Fibroblast of lung (primary cell): ENCODE data around the gene TMEM41A. TPM values are rescaled to one million over a fixed set of nuclear protein-coding genes. Genes with fewer than 3 reads are reported as not detected.

Experiments
- DNase-seq, 2 donors: peaks; one replicate each; pipeline versions ENCODE4 v3.0.0 to v3.0.0-alpha.2; 2010; ENCODE audit warnings: low read depth in 2 of 2
- H2AFZ ChIP-seq: 2 replicates; pipeline ENCODE4 v1.5.1; 2012; ENCODE audit warnings: low read length, control low read depth, inconsistent platforms
- H3K27ac ChIP-seq: 2 replicates; pipeline ENCODE4 v1.5.1; 2011; ENCODE audit warnings: low read length, control low read depth; ENCODE audit not compliant: insufficient read depth
- H3K27me3 ChIP-seq: 2 replicates; pipeline ENCODE4 v1.5.1; 2011; ENCODE audit warnings: mild to moderate bottlenecking, low read length; ENCODE audit not compliant: control insufficient read depth, insufficient read depth
- H3K36me3 ChIP-seq: 2 replicates; pipeline ENCODE4 v1.5.1; 2011; ENCODE audit warnings: low read length; ENCODE audit not compliant: control insufficient read depth, insufficient read depth
- H3K4me1 ChIP-seq: 2 replicates; pipeline ENCODE4 v1.5.1; 2011; ENCODE audit warnings: low read length; ENCODE audit not compliant: control insufficient read depth, insufficient read depth; ENCODE audit errors: extremely low read depth
- H3K4me2 ChIP-seq: 2 replicates; pipeline ENCODE4 v1.5.1; 2011; ENCODE audit warnings: low read length, control low read depth; ENCODE audit not compliant: insufficient read depth; ENCODE audit errors: extremely low read depth
- H3K4me3 ChIP-seq, 4 experiments: fragments of 200-600 bp in 1 of 4; sonication (generic) in 1 of 4; replicated peaks in 1 of 4; 2 replicates each; pipeline ENCODE4 v1.5.1; 2011 to 2016; ENCODE audit warnings: low read length in 4 of 4, low read depth in 3 of 4, mild to moderate bottlenecking in 3 of 4, control low read depth in 2 of 4, inconsistent platforms in 1 of 4, mixed read lengths in 1 of 4; ENCODE audit not compliant: insufficient read depth in 1 of 4; ENCODE audit errors: control extremely low read depth in 1 of 4
- H3K79me2 ChIP-seq: 2 replicates; pipeline ENCODE4 v1.5.1; 2012; ENCODE audit warnings: mild to moderate bottlenecking, low read length, inconsistent platforms; ENCODE audit not compliant: control insufficient read depth, insufficient read depth
- H3K9ac ChIP-seq: 2 replicates; pipeline ENCODE4 v1.5.1; 2011; ENCODE audit warnings: mild to moderate bottlenecking, low read length, control low read depth; ENCODE audit not compliant: insufficient read depth
- H3K9me3 ChIP-seq: 2 replicates; pipeline ENCODE4 v1.5.1; 2012; ENCODE audit warnings: low read depth, low read length; ENCODE audit not compliant: control insufficient read depth, insufficient read depth
- H4K20me1 ChIP-seq: 2 replicates; pipeline ENCODE4 v1.5.1; 2011; ENCODE audit warnings: low read length; ENCODE audit not compliant: control insufficient read depth, insufficient read depth; ENCODE audit errors: extremely low read depth
- EZH2 ChIP-seq: IDR thresholded peaks from 2 replicates; pipeline ENCODE4 v1.5.1; 2012; ENCODE audit warnings: low read length, control low read depth, mild to moderate bottlenecking; ENCODE audit errors: missing control alignments
- polyA plus RNA-seq, 2 donors: library from polyadenylated mRNA; depleted of rRNA in 1 of 2; stranded (reverse) in 1 of 2; unstranded in 1 of 2; fragments of >200 nt; gene quantifications; 2 replicates each; pipeline ENCODE4 v1.2.1, GENCODE V29; 2011 to 2012; ENCODE audit warnings: missing spikeins in 1 of 2
- total RNA-seq: library from RNA; depleted of rRNA; stranded (reverse); fragments of >200 nt; gene quantifications from 2 replicates; pipeline ENCODE4 v1.2.1, GENCODE V29; 2014
- TF ChIP-seq, protein P1 (sequence below), 2 donors: IDR thresholded peaks in 1 of 2; conservative IDR thresholded peaks in 1 of 2; 1 replicate in 1 of 2; 2 replicates in 1 of 2; pipeline ENCODE4 v1.5.1; 2011 to 2012; ENCODE audit warnings: low read length in 2 of 2, control low read depth in 1 of 2, inconsistent platforms in 1 of 2, low read depth in 1 of 2, mild to moderate bottlenecking in 1 of 2

Gene TMEM41A
- total and polyA plus RNA-seq, 2 donors (not counting 1 experiment from before 2014, with no cell fraction given) = 8.3 to 18.2 TPM

DNA sequence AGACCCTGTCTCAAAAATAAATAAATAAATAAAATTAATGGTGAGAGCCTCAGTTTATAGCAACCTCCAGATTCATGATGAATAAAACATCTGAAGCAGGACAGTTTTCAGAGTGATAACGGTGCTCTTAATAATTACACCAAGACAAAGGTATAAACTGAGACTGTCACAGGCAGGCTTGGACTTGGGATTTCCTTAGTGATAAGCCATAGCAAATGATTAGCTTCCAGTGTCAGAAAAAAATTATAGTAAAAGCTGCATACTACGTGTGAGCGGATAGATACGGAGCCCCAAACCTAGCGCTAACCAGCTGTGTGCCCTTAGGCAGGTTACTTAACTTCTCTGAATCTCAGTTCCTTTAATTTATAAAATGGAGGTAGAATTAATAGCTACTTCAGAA lies 32.0 kb upstream of the TMEM41A start:
- H3K36me3 ChIP-seq = no peaks in the 10 kb centered on the region
- TF ChIP-seq, protein P1, sequence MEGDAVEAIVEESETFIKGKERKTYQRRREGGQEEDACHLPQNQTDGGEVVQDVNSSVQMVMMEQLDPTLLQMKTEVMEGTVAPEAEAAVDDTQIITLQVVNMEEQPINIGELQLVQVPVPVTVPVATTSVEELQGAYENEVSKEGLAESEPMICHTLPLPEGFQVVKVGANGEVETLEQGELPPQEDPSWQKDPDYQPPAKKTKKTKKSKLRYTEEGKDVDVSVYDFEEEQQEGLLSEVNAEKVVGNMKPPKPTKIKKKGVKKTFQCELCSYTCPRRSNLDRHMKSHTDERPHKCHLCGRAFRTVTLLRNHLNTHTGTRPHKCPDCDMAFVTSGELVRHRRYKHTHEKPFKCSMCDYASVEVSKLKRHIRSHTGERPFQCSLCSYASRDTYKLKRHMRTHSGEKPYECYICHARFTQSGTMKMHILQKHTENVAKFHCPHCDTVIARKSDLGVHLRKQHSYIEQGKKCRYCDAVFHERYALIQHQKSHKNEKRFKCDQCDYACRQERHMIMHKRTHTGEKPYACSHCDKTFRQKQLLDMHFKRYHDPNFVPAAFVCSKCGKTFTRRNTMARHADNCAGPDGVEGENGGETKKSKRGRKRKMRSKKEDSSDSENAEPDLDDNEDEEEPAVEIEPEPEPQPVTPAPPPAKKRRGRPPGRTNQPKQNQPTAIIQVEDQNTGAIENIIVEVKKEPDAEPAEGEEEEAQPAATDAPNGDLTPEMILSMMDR (conservative IDR thresholded peaks at IDR 0.05 in 1 of 2, IDR thresholded peaks at IDR 0.05 in 1 of 2; ENCODE audit: low read depth in 1 of 2, low read length in 2 of 2) = no peak
- TF ChIP-seq EZH2 = no peak
- no peaks in the 10 kb centered on the region for H3K27me3 ChIP-seq
- no peak overlapping the region for H3K4me3 ChIP-seq
- no peaks in the 10 kb centered on the region for H4K20me1 ChIP-seq
- H3K27ac ChIP-seq = no peak overlapping the region
- DNase-seq = no peak
- no peaks in the 10 kb centered on the region for H3K9me3 ChIP-seq
- no peaks in the 10 kb centered on the region for H3K4me1 ChIP-seq
- H2AFZ ChIP-seq = no peak overlapping the region
- no peak overlapping the region for H3K4me2 ChIP-seq
- H3K9ac ChIP-seq = no peak overlapping the region
- H3K79me2 ChIP-seq = no peaks in the 10 kb centered on the region

DNA sequence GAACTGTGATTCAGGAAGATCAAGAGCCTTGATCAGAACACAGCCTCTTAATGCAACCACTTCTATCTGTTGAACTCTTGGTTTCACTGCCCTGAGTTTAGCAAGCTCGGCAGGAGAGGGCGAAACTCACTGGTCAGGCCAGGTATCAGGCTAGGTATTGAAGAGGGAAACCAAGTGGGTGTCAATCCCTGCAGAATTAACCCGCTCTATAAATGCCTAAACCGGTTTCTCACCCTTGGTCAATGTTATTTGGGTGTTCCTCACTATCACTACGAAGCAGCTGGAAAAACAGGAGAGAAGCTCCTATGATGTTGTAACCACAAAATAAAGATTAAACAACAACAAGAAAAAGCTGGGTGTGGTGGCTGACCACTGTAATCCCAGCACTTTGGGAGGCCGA lies 29.7 kb upstream of the TMEM41A start:
- Histone ChIP-seq H3K4me3 (no peak overlapping the region), H3K27me3 (no peaks in the 10 kb centered on the region), H3K27ac (no peak overlapping the region), H3K4me2 (no peak overlapping the region), H3K4me1 (no peaks in the 10 kb centered on the region), H2AFZ (no peak overlapping the region), H3K9ac (no peak overlapping the region), H4K20me1 (no peaks in the 10 kb centered on the region), H3K9me3 (no peaks in the 10 kb centered on the region), H3K79me2 (no peaks in the 10 kb centered on the region), H3K36me3 (no peaks in the 10 kb centered on the region)
- TF ChIP-seq, protein P1 (conservative IDR thresholded peaks at IDR 0.05 in 1 of 2, IDR thresholded peaks at IDR 0.05 in 1 of 2; ENCODE audit: low read depth in 1 of 2, low read length in 2 of 2) = no peak
- no peak for TF ChIP-seq EZH2
- DNase-seq = no peak

DNA sequence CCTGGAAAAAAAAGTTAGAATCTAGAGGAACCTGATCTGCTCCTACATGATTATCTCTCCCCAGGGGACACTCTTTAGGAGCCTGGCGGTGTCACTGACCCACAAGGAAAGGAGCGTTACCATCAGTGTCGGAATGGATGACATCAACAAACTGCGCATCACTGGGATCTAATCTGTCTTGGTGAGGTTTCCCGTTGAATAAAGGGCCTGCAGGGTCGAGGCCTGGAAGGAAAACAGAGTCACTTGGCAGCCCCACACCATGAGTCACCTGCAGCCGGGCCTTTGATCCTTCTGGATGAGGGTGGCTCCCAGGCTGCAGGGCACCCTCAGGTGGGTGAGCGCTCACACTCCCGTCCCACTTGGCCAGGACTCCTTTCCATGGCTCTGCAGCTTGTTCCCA lies 28.5 kb upstream of the TMEM41A start:
- H3K27me3 ChIP-seq = no peaks in the 10 kb centered on the region
- H2AFZ ChIP-seq = no peak overlapping the region
- TF ChIP-seq, protein P1 (conservative IDR thresholded peaks at IDR 0.05 in 1 of 2, IDR thresholded peaks at IDR 0.05 in 1 of 2; ENCODE audit: low read depth in 1 of 2, low read length in 2 of 2) = no peak
- no peak for TF ChIP-seq EZH2
- H3K36me3 ChIP-seq = no peaks in the 10 kb centered on the region
- no peaks in the 10 kb centered on the region for H3K4me1 ChIP-seq
- no peak overlapping the region for H3K4me3 ChIP-seq
- H3K27ac ChIP-seq = no peak overlapping the region
- no peaks in the 10 kb centered on the region for H3K79me2 ChIP-seq
- no peak for DNase-seq
- no peaks in the 10 kb centered on the region for H4K20me1 ChIP-seq
- no peak overlapping the region for H3K9ac ChIP-seq
- H3K4me2 ChIP-seq = no peak overlapping the region
- no peaks in the 10 kb centered on the region for H3K9me3 ChIP-seq
